ENCODE results near the gene COL1A1. TPM values are rescaled to one million over a fixed set of nuclear protein-coding genes. Genes with fewer than 3 reads are reported as not detected.

The COL1A1 gene
- total and polyA plus RNA-seq, 8 donors: 9.0 to 875 (median 20.9) TPM

GRCh38 chr17:50225701-50226240 lies 24.3 kb upstream of the COL1A1 start:
- Histone ChIP-seq H3K36me3 (no peaks in the 10 kb centered on the region), H3K4me1 (no peaks in the 10 kb centered on the region), H3K27ac (no peak overlapping the region), H3K9me3 (no peaks in the 10 kb centered on the region), H3K4me3 (no peak overlapping the region), H3K27me3 (no peaks in the 10 kb centered on the region)
- TF ChIP-seq CTCF (IDR thresholded peaks at IDR 0.05): no peak
- DNase-seq (no peak), ATAC-seq (no peak), FAIRE-seq (no peak)
- intact Hi-C loops (cut with DNase I): no loop called here
- 65 to 74% methylated on average over 3 of the region's 3 CpGs for WGBS, 2 donors

GRCh38 chr17:50222922-50223321 lies 21.5 kb upstream of the COL1A1 start:
- 77 to 93% methylated on average over 6 of the region's 6 CpGs for WGBS, 2 donors
- no peak overlapping the region for H3K4me3 ChIP-seq
- peaks cover 0 to 4% (median 0%) of the 10 kb centered on the region in 3 donors for H3K4me1 ChIP-seq
- FAIRE-seq: no peak
- TF ChIP-seq CTCF (IDR thresholded peaks at IDR 0.05): no peak
- no peaks in the 10 kb centered on the region for H3K9me3 ChIP-seq
- intact Hi-C loops (cut with DNase I): no loop called here
- no peak for ATAC-seq
- no peaks in the 10 kb centered on the region for H3K36me3 ChIP-seq
- H3K27me3 ChIP-seq: no peaks in the 10 kb centered on the region
- no peak for DNase-seq
- no peak overlapping the region for H3K27ac ChIP-seq

GRCh38 chr17:50221864-50222545 lies 20.6 kb upstream of the COL1A1 start:
- ATAC-seq: peak in 2 of 4 donors; percentile 40 to 41
- no peak for TF ChIP-seq CTCF (IDR thresholded peaks at IDR 0.05)
- peaks cover 0 to 4% (median 0%) of the 10 kb centered on the region in 3 donors for H3K4me1 ChIP-seq
- H3K27ac ChIP-seq: no peak overlapping the region
- no peaks in the 10 kb centered on the region for H3K36me3 ChIP-seq
- intact Hi-C loops (cut with DNase I): no loop called here
- no peak for DNase-seq
- FAIRE-seq: no peak
- H3K4me3 ChIP-seq: no peak overlapping the region
- 80 to 94% methylated on average over 8 of the region's 8 CpGs for WGBS, 2 donors
- H3K27me3 ChIP-seq: no peaks in the 10 kb centered on the region
- H3K9me3 ChIP-seq: no peaks in the 10 kb centered on the region

- WGBS, 2 donors: 79 to 82% methylated on average over 9 of the region's 9 CpGs
- Histone ChIP-seq H3K4me3 (no peak overlapping the region), H3K36me3 (no peaks in the 10 kb centered on the region), H3K27me3 (no peaks in the 10 kb centered on the region), H3K27ac (no peak overlapping the region), H3K9me3 (no peaks in the 10 kb centered on the region), H3K4me1 (peaks cover 0 to 4% (median 0%) of the 10 kb centered on the region in 3 donors)
- TF ChIP-seq CTCF (IDR thresholded peaks at IDR 0.05): no peak
- FAIRE-seq (no peak), DNase-seq (no peak), ATAC-seq (peak in 1 of 4 donors; percentile 54)
- intact Hi-C loops (cut with DNase I): no loop called here
Measured at GRCh38 chr17:50221266-50221863, 19.9 kb upstream of the COL1A1 start.

GRCh38 chr17:50220811-50221210 lies 19.4 kb upstream of the COL1A1 start:
- Histone ChIP-seq H3K27me3 (no peaks in the 10 kb centered on the region), H3K4me3 (no peak overlapping the region), H3K4me1 (peaks cover 0 to 4% (median 0%) of the 10 kb centered on the region in 3 donors), H3K36me3 (no peaks in the 10 kb centered on the region), H3K27ac (no peak overlapping the region), H3K9me3 (no peaks in the 10 kb centered on the region)
- FAIRE-seq (no peak), DNase-seq (no peak), ATAC-seq (no peak)
- intact Hi-C loops (cut with DNase I): no loop called here
- WGBS, 2 donors: 73 to 79% methylated on average over 15 of the region's 15 CpGs
- no peak for TF ChIP-seq CTCF (IDR thresholded peaks at IDR 0.05)

Measured in pancreas (tissue), 10 donors.